NT2/D1 (cell line): ENCODE data around the gene LGALS14.

Experiments
- SUZ12 ChIP-seq: IDR thresholded peaks from 2 replicates; pipeline ENCODE4 v1.6.1; 2011; ENCODE audit not compliant: insufficient read length, insufficient read depth; ENCODE audit errors: extremely low read depth
- YY1 ChIP-seq: IDR thresholded peaks from 2 replicates; pipeline ENCODE4 v1.6.1; 2011; ENCODE audit not compliant: insufficient read length, insufficient read depth
- ZNF274 ChIP-seq: IDR thresholded peaks from 2 replicates; pipeline ENCODE4 v1.6.1; 2011; ENCODE audit warnings: mild to moderate bottlenecking, low read depth, low read length

- TF ChIP-seq SUZ12 (no peak), YY1 (no peak), ZNF274 (no peak)
Measured at GRCh38 chr19:39692166-39692565, 12.1 kb upstream of the LGALS14 start.
